Testis (tissue), 3 donors: ENCODE data around the gene PTPRN2. TPM values are rescaled to one million over a fixed set of nuclear protein-coding genes. Genes with fewer than 3 reads are reported as not detected.
A peak's percentile ranks its signal among the peaks of the same experiment; 100 is the strongest.
"Not testable (repeated sequence)": the region's sequence is repeated elsewhere in the genome, so short reads cannot be mapped to it uniquely, and the experiment has no call there.

ENCODE experiments used
- DNase-seq: peaks from one replicate; pipeline ENCODE4 v3.0.0-alpha.2; 2019
- H3K27ac ChIP-seq, 2 donors: fragments of 200-600 bp; sonication (generic); one replicate each; pipeline ENCODE4 v1.5.1; 2019
- H3K27me3 ChIP-seq: fragments of 200-600 bp; sonication (generic); one replicate; pipeline ENCODE4 v1.5.1; 2019
- H3K36me3 ChIP-seq: fragments of 200-600 bp; sonication (generic); one replicate; pipeline ENCODE4 v1.5.1; 2017; ENCODE audit warnings: low read depth; ENCODE audit errors: missing control alignments
- H3K4me1 ChIP-seq: fragments of 200-600 bp; sonication (generic); one replicate; pipeline ENCODE4 v1.5.1; 2019
- H3K4me3 ChIP-seq, 2 donors: fragments of 200-600 bp; sonication (generic); one replicate each; pipeline ENCODE4 v1.5.1; 2017 to 2019
- H3K9me3 ChIP-seq: fragments of 200-600 bp; sonication (generic); one replicate; pipeline ENCODE4 v1.5.1; 2017
- POLR2A ChIP-seq: fragments of 450-650 bp; IDR thresholded peaks from one replicate; pipeline ENCODE4 v1.6.1; 2017; ENCODE audit warnings: antibody characterized with exemption, mild to moderate bottlenecking, moderate library complexity
- WGBS, 2 donors: methylation state at CpG; one replicate each; pipeline ENCODE4 v1.1.5; 2018; 5-methylcytosine and 5-hydroxymethylcytosine counted together
- intact Hi-C: fragments of 100-400 bp; cut with DNase I; formaldehyde crosslinking; loops from one replicate; pipeline ENCODE4 v1.15.1; 2023; ENCODE audit warnings: low total_unique reads
- microRNA counts, 2 donors: library from miRNA; unstranded; fragments of <30 nt; microRNA quantifications; one replicate each; lab custom pipeline; 2016
- microRNA-seq, 2 donors: library from miRNA; unstranded; fragments of <30 nt; microRNA quantifications; one replicate each; pipeline ENCODE4, GENCODE V29; 2016; ENCODE audit warnings: borderline number of aligned reads in 2 of 2, borderline replicate concordance in 1 of 2
- polyA plus RNA-seq: library from polyadenylated mRNA; stranded (reverse); fragments of 350-450 nt; fragmentation: Illumina TruSeq; extraction: RNeasy Lipid Tissue Mini Kit (QIAGEN cat#74804); gene quantifications from one replicate; pipeline ENCODE4 v1.2.3, GENCODE V29; 2014; ENCODE audit warnings: low read depth, low replicate concordance; ENCODE audit not compliant: insufficient read depth
- small RNA-seq, 2 donors: library from RNA; depleted of rRNA; stranded (forward); fragments of <200 nt; gene quantifications; one replicate each; pipeline ENCODE3, GENCODE V24; 2016
- total RNA-seq, 2 donors: library from RNA; depleted of rRNA; stranded (reverse); fragments of >200 nt; gene quantifications; one replicate each; pipeline ENCODE4 v1.2.3, GENCODE V29; 2016
- TF ChIP-seq, protein P1 (sequence below), 3 experiments: fragments of 450-650 bp in 2 of 3; fragments of 200-600 bp in 1 of 3; sonication (generic) in 1 of 3; IDR thresholded peaks; one replicate each; pipeline ENCODE4 v1.5.1; 2016 to 2019; ENCODE audit warnings: antibody characterized with exemption in 3 of 3, mild to moderate bottlenecking in 2 of 3, moderate library complexity in 1 of 3

Gene PTPRN2
- total and polyA plus RNA-seq, 3 donors from 2014 or later = 9.3 to 10.8 (median 9.8) TPM

DNA sequence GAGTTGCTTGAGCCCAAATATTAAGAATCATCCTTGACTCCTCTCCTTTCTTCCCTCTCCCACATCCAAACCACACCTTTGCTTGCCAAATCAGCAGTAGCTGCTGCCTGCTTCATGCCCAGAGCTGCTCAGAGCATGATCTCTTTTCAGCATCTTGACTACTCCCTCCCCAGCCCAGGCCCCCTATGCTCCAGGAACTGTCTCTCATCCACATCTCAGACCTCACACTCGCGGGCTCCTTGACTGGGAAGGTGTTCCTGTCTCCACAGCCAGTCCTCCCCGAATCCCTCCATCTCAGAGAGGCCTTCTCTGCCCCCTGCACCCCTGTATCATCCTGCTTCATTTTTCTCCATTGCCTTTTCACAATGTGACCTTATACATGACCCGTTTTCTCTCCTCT is 1093.8 kb downstream of the PTPRN2 start:
- H3K4me1 ChIP-seq = no peaks in the 10 kb centered on the region
- H3K36me3 ChIP-seq = no peaks in the 10 kb centered on the region
- TF ChIP-seq, protein P1, sequence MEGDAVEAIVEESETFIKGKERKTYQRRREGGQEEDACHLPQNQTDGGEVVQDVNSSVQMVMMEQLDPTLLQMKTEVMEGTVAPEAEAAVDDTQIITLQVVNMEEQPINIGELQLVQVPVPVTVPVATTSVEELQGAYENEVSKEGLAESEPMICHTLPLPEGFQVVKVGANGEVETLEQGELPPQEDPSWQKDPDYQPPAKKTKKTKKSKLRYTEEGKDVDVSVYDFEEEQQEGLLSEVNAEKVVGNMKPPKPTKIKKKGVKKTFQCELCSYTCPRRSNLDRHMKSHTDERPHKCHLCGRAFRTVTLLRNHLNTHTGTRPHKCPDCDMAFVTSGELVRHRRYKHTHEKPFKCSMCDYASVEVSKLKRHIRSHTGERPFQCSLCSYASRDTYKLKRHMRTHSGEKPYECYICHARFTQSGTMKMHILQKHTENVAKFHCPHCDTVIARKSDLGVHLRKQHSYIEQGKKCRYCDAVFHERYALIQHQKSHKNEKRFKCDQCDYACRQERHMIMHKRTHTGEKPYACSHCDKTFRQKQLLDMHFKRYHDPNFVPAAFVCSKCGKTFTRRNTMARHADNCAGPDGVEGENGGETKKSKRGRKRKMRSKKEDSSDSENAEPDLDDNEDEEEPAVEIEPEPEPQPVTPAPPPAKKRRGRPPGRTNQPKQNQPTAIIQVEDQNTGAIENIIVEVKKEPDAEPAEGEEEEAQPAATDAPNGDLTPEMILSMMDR (IDR thresholded peaks at IDR 0.05) = no peak
- TF ChIP-seq POLR2A = no peak
- intact Hi-C loops = no loop called here
- H3K27me3 ChIP-seq = no peaks in the 10 kb centered on the region
- H3K4me3 ChIP-seq = no peak overlapping the region
- no peak overlapping the region for H3K27ac ChIP-seq
- no peak for DNase-seq
- 84 to 85% methylated on average over 4 of the region's 4 CpGs for WGBS, 2 donors
- H3K9me3 ChIP-seq = no peaks in the 10 kb centered on the region

DNA sequence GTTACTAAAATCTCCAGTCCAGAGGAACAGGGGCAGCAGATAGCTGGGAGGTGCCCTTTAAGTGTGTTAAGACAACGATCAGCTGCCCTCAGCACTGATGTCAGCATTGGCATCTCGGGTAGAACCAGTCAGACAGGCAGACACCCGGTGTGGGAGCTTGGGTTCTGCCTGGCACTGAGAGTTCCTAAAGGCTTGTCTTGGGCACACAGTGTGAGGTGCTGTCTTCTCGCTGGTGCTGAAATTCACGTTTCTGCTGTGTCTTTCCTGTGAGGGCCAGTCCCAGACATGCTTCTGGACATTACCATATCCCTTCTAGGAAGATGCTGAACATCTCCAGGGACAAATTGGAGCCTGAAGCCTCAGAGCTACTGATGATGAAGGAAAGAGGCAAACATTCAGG is 1094.6 kb downstream of the PTPRN2 start:
- peak; percentile 11 for DNase-seq
- intact Hi-C loops = no loop called here
- TF ChIP-seq POLR2A = no peak
- TF ChIP-seq, protein P1 (IDR thresholded peaks at IDR 0.05) = no peak
- Histone ChIP-seq H3K9me3 (no peaks in the 10 kb centered on the region), H3K4me3 (no peak overlapping the region), H3K4me1 (no peaks in the 10 kb centered on the region), H3K36me3 (no peaks in the 10 kb centered on the region), H3K27ac (no peak overlapping the region), H3K27me3 (no peaks in the 10 kb centered on the region)
- WGBS, 2 donors = 61 to 85% methylated on average over 3 to 5 of the region's 5 CpGs

DNA sequence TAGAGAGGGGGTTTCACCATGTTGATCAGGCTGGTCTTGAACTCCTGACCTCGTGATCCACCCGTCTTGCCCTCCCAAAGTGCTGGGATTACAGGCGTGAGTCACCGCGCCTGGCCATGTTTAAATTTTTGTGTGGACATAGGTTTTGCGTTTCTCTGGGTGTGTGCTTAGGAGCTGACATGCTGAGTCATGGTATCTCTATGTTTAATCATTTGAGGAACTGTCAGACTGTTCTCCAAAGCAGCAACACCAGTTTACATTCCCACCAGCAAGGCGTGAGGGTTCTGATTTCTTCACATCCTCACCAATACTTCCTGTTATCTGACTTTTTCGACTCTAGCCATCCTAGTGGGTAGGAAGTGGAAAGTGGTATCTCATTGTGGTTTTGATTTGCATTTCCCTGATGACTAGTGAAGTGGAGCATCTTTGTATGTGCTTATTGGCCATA is 1097.1 kb downstream of the PTPRN2 start:
- H3K27me3 ChIP-seq = no peaks in the 10 kb centered on the region
- H3K9me3 ChIP-seq = no peaks in the 10 kb centered on the region
- DNase-seq = no peak
- no peak overlapping the region for H3K4me3 ChIP-seq
- no peaks in the 10 kb centered on the region for H3K36me3 ChIP-seq
- 77 to 88% methylated on average over 8 of the region's 8 CpGs for WGBS, 2 donors
- intact Hi-C loops = no loop called here
- H3K27ac ChIP-seq = no peak overlapping the region
- TF ChIP-seq POLR2A = no peak
- TF ChIP-seq, protein P1 (IDR thresholded peaks at IDR 0.05) = no peak
- no peaks in the 10 kb centered on the region for H3K4me1 ChIP-seq

DNA sequence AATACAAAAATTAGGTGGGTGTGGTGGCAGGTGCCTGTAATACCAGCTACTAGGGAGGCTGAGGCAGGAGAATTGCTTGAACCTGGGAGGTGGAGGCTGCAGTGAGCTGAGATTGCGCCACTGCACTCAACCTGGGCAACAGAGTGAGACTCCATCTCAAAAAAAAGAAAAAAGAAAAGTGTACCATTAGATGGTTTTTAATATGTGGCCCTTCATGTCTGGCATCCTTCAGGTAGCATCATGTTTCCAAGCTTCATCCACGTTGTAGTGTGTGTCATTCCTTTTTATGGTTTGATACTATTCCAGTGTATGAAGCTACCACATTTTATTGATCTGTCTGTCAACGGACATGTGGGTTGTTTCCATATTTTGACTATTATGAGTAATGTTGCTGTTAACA is 1097.8 kb downstream of the PTPRN2 start:
- H3K9me3 ChIP-seq, DNase-seq, H3K4me3 ChIP-seq, H3K36me3 ChIP-seq, intact Hi-C loops, H3K27me3 ChIP-seq, H3K4me1 ChIP-seq, H3K27ac ChIP-seq: not testable (repeated sequence)
- WGBS, 2 donors = 69 to 76% methylated on average over 3 of the region's 3 CpGs

MicroRNA genes within 50 kb of the gene (microRNA counts, 767-probe panel; counts per million panel counts)
- 0 to 152 counts per million in 2 donors for microRNA hsa-miR-595 (lab: Ali Mortazavi, UCI)

Small RNA genes lying within 50 kb of the gene (microRNA-seq; reads per million reads assigned to microRNA genes)
- 0 to 0.69 reads per million in 2 donors for gene MIR153-2
- 0 reads per million in 2 donors for gene MIR5707
- 0 reads per million in 2 donors for gene MIR595

Small RNA genes lying within 50 kb of the gene (small RNA-seq; reads per million reads assigned to genes)
- 0 reads per million in 2 donors for gene MIR153-2
- gene MIR5707 = 0 reads per million in 2 donors
- 0 reads per million in 2 donors for gene MIR595
- gene THAP5P1 = 0 reads per million in 2 donors

Other genes starting within 250 kb of the PTPRN2 start
- gene NCAPG2, start 117.0 kb upstream of the PTPRN2 start, total RNA-seq = 10 to 100 TPM; 30.2 to 34.0 TPM
- 53.9 TPM for gene NCAPG2, start 117.0 kb upstream of the PTPRN2 start, polyA plus RNA-seq
- gene ESYT2, start 241.7 kb upstream of the PTPRN2 start, total RNA-seq = 10 to 100 TPM; 61.1 to 73.1 TPM
- gene ESYT2, start 241.7 kb upstream of the PTPRN2 start, polyA plus RNA-seq = 53.9 TPM